Forelimb muscle (tissue), 1 donor: Measurements from ENCODE around the gene CRAT. TPM values are rescaled to one million over a fixed set of nuclear protein-coding genes. Genes with fewer than 3 reads are reported as not detected.

Source experiments
- DNase-seq: peaks from one replicate; pipeline ENCODE4 v3.0.0-alpha.2; 2013; ENCODE audit warnings: low read depth
- polyA plus RNA-seq: library from polyadenylated mRNA; unstranded; fragments of 120-200 nt; gene quantifications from one replicate; pipeline ENCODE4 v1.2.1, GENCODE V29; 2013; ENCODE audit not compliant: insufficient read length

The CRAT gene
- polyA plus RNA-seq, 1 donor: 51.1 TPM

GRCh38 chr9:129089246-129089645 lies 21.3 kb downstream of the CRAT start:
- no peak for DNase-seq

- DNase-seq: no peak
Measured at GRCh38 chr9:129084087-129084486, 26.5 kb downstream of the CRAT start.

DNA sequence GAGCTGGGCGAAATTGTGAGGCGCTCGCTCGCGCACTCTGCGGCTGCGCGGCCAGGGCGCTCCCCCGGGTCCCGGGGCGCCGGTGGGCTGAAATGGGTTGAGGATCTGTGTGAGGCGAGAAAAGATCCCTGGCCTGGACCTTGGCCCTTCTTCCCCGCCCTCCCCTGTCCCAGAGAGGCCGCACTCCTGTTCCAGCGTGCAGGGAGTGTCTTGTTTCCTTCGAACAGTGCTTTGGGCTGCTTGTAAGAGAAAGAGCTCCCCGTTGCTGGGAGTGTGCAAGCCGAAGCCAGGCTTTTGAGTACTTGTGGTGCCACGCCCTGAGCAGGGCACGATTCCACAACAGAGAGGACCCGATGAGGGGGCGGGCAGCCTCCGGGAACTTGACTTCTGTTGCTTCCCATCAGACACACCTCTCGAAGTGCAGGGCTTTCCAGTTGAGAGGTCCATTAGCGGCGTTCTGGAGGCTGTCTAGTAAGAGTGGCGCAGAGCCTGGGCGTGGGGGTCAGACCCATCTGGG lies 29.1 kb downstream of the CRAT start:
- no peak for DNase-seq

GRCh38 chr9:129080601-129081387 lies 29.8 kb downstream of the CRAT start, which contains the start of gene DOLPP1:
TSS of gene DOLPP1 (plus strand) at chr9:129081111. CDS start at chr9:129081132, 21 bp downstream.
- DNase-seq: peak; percentile 89

- no peak for DNase-seq
Measured at GRCh38 chr9:129080298-129080600, 30.3 kb downstream of the CRAT start.

GRCh38 chr9:129079829-129080228 lies 30.8 kb downstream of the CRAT start:
- no peak for DNase-seq

- no peak for DNase-seq
Measured at GRCh38 chr9:129078691-129079503, 31.7 kb downstream of the CRAT start.

DNA sequence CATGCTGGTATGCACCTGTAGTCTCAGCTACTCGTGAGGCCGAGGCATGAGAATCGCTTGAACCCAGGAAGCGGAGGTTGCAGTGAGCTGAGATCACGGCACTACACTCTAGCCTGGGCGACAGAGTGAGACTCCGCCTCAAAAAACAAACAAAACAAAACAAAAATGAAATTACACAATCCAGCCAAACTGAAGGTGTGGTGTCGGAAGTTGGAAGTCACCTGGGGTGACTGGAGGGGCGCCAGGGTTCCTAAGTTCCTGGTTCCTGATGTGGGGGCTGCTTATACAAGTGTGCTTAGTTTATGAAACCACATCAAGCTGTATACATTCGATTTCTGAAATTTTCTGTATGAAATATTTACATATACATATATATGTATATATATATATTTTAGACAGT lies 33.4 kb downstream of the CRAT start:
- no peak for DNase-seq

DNA sequence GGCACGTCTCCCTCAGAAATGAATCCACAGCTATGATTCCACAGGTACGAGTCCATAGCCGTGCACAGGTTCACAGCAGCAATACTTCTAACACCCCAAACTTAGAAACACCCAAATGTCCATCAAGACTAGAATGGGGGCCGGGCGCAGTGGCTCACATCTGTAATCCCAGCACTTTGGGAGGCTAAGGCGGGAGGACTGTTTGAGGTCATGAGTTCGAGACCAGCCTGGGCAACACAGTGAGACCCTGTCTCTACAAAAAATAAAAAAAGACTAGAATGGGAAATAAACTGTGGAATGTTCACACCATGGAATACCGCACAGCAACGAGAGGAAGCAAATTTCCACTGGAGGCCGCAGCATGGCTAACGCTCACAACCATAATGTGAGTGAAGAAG lies 34.0 kb downstream of the CRAT start:
- DNase-seq: no peak

DNA sequence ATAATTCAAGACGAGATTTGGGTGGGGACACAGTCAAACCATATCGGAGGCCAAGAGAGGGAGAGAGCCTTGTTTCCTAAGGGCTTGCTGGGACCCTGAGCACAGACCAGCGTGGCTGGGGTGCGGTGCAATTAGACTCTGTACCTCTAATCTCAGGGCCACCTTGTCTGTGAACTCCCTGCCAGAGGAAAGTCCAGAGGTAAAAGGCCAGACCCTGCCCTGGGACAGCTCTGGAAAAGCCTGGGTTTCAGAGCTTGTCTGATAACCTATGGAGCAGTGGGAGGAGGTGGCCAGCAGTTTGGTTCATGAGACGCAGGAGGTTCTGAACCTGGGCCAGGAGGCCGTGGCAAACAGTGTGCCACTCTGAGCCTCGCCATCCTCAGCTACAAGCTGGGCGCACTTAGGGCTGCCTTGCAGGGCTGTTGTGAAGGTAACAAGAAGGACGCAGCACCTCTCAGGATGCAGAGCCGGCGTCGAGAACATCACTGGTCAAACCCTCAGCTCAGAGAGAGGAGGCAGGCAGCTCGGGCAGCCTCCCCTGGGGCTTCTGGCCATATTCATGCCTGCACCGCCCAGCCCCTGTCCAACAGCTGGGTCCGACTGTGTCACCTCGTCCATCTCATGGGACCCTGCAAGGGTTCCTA lies 34.5 kb downstream of the CRAT start:
- no peak for DNase-seq

DNA sequence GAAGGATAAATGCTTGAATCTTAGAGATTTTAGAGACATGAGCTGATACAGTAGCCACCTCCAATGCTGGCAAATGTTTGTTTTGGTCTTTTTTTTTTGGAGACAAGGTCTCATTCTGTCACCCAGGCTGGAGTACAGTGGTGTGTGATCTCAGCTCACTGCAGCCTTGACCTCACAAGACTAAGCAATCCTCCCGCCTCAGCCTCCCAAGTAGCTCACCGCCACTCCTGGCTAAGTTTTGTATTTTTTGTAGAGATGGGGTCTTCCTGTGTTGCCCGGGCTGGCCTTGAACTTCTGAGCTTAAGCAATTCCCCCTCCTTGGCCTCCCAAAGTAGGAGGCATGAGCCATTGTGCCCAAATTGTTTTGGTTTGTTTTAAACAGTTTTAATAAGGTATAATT lies 36.5 kb downstream of the CRAT start:
- DNase-seq: no peak

DNA sequence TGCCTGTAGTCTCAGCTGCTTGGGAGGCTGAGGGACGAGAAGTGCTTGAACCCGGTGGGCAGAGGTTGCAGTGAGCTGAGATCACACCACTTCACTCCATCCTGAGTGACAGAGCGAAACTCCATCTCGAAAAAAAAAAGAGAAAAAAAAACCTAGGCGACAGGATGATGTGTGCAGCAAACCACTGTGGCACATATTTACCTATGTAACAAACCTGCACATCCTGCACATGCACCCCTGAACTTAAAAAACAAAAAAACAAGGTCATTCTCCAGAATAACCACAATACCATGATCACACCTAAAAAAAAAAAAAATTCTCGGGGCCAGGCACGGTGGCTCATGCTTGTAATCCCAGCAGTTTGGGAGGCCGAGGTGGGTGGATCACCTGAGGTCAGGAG lies 37.2 kb downstream of the CRAT start:
- no peak for DNase-seq

- no peak for DNase-seq
Measured at GRCh38 chr9:129072171-129072570, 38.4 kb downstream of the CRAT start.

DNA sequence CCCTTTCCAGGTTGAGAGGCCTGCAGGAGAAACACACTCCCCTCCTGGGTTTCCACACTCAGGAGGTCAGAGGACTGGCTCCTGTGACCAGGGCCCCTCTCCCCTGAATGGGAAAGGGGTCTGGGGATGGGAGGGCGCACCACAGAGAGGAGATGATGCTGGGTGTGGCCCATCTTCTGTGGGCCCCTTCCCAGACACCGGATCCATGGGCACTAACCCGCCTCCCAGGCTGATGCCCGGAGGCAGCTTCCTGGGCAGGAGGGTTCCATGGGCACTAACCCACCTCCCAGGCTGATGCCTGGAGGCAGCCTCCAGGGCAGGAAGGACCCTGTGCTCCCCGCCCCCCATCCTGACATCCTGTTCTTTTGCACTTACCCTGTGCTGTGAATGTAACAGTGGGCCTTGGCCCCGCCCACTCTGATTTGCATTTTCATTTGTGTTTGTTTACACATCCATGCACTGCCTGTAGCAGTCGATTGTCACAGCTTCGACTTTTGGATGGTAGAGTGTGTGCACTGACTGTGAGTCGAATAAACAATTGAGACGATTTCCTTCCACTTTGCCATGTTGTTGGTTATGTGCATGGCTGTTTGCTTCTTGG lies 39.0 kb downstream of the CRAT start:
- no peak for DNase-seq

- DNase-seq: no peak
Measured at GRCh38 chr9:129070696-129071525, 39.7 kb downstream of the CRAT start.

DNA sequence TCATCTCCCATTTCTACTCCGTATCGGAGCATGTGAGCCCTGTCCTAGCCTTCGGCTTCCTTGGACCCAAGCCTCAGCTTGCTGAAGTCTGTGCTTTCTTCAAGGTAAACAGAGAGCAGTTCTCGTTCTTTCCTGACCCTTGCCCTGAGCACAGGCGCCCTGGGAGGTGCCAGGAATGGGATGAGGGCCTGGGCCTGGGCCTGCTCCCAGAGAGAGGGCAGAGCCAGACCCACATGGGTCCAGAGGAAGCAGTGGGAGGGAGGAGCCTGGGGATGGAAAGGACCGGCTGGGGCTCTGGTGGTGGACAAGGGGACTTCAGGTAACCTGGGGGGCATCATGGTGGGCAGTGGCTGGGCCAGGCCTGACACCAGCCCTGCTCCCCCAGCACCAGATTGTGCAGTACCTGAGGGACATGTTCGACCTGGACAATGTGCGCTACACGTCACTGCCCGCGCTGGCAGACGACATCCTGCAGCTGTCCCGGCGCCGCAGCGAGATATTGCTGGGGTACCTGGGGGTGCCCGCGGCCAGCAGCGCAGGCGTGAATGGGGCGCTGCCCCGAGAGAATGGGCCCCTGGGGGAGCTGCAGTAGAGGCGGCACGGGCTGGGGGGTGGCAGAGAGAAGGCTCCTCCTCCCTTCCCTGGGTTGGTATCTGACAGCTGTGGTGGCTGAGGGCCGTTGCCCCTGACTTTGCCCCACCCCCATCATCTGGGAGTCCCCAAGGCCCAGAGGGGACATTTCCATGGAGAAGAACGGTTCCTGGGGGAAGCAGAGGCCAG lies 40.5 kb downstream of the CRAT start:
- DNase-seq: no peak

DNA sequence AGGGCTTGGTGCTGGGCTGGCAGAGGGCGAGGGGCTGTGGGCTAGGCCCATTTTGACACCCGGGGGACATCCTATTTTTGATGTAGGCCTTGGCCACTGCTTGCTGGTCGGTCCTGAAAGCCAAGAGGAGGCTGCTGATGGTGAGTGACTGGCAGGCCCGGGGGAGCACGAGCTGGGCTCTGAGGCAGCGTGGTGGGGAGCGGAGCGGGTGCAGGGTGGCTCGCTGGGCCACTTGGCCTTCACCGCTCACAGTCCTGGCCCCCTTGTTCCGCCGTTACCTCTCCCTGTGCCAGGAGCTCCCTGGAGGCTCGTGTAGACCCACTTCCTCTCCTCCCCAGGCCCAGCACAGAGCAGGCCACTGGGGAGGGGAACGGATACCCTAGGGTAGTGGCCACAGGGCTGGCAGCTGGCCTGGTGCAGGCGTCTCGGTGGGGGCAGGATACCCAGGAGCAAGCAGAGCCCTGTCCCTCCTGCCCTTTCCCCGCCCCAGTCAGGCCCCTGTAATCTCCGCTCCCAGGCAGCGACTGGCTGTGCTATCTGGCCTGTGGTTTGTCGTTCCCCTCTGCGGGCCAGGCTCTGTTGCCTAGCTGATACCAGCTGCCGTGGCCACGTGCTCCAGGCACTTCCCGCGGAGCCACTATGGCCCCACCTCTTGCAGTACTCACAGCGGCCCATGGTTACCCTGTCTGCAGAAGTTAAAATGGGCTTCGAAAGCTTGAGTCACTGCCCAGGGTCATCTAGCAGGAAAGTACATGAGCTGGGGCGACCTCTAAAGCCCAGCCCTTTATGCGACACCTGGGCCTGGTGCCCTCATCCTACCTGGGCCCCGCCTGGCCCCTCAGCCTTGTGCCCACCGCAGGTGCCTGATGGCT lies 41.4 kb downstream of the CRAT start:
- DNase-seq: no peak

GRCh38 chr9:129068110-129068509 lies 42.5 kb downstream of the CRAT start:
- DNase-seq: no peak

- DNase-seq: no peak
Measured at GRCh38 chr9:129064499-129064908, 46.1 kb downstream of the CRAT start.
